Upper lobe of left lung (tissue), 4 donors: ENCODE results near the gene MON1B.

Experiments used
- EP300 ChIP-seq, 4 donors: sonication (generic); formaldehyde crosslinking; IDR thresholded peaks; one replicate each; pipeline ENCODE4 v1.5.1; 2017; ENCODE audit warnings: antibody characterized with exemption in 4 of 4, control low read depth in 2 of 4
- POLR2A ChIP-seq, 4 donors: fragments of 450-650 bp; IDR thresholded peaks; one replicate each; pipeline ENCODE4 v1.5.1; 2016 to 2017; ENCODE audit warnings: antibody characterized with exemption in 4 of 4, mild to moderate bottlenecking in 2 of 4
- TF ChIP-seq, protein P1 (sequence below), 6 experiments: fragments of 450-650 bp in 4 of 6; fragments of 200-600 bp in 2 of 6; sonication (generic) in 2 of 6; IDR thresholded peaks; one replicate each; pipeline ENCODE4 v1.5.1; 2016 to 2019; ENCODE audit warnings: antibody characterized with exemption in 6 of 6

GRCh38 chr16:77166726-77167125 is 24.3 kb upstream of the MON1B start:
- TF ChIP-seq, protein P1, sequence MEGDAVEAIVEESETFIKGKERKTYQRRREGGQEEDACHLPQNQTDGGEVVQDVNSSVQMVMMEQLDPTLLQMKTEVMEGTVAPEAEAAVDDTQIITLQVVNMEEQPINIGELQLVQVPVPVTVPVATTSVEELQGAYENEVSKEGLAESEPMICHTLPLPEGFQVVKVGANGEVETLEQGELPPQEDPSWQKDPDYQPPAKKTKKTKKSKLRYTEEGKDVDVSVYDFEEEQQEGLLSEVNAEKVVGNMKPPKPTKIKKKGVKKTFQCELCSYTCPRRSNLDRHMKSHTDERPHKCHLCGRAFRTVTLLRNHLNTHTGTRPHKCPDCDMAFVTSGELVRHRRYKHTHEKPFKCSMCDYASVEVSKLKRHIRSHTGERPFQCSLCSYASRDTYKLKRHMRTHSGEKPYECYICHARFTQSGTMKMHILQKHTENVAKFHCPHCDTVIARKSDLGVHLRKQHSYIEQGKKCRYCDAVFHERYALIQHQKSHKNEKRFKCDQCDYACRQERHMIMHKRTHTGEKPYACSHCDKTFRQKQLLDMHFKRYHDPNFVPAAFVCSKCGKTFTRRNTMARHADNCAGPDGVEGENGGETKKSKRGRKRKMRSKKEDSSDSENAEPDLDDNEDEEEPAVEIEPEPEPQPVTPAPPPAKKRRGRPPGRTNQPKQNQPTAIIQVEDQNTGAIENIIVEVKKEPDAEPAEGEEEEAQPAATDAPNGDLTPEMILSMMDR (IDR thresholded peaks at IDR 0.05): no peak
- TF ChIP-seq POLR2A (IDR thresholded peaks at IDR 0.05) (no peak), EP300 (IDR thresholded peaks at IDR 0.05) (no peak)
